ENCODE results near the gene TBX2. TPM values are rescaled to one million over a fixed set of nuclear protein-coding genes. Genes with fewer than 3 reads are reported as not detected.

Gene TBX2
- total RNA-seq, 1 experiment from 2014 or later, result not detected

DNA sequence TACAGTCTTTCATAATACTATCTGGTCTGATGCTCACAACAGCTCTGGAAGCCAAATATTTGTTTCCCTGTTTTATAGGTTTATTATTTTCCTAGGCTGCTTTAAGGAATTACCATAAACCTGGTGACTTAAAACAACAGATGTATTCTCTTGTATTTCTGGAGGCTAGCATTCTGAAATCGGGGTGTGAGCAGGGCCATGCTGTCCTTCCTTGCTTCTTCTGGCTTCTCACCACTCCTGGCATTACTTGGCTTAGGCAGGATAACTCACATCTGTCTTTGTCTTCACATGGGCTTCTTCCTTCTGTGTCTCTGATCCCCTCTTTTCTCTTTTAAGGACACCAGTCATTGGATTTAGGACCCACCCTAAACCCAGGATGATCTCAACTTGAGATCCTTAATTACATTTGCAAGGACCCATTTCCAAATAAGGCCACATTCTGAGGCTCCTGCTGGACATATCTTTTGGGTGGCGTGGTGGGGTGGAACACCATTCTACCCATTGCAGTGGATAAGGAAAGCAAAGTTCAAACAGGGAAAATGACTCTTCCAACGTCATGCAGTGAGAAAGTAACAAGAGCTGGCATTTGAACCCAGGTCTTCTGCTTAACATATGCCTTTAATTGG, 39.2 kb upstream of the TBX2 start:
- Histone ChIP-seq H2AK5ac (ENCODE audit: insufficient read length, low read length) (no peak overlapping the region), H3K9ac (ENCODE audit: extremely low read depth, insufficient read length, low read length) (no peak overlapping the region), H3K4me1 (ENCODE audit: insufficient read depth, low read length) (no peaks in the 10 kb centered on the region), H3K79me2 (ENCODE audit: insufficient read depth, low read length) (no peaks in the 10 kb centered on the region), H3K4ac (ENCODE audit: low read depth, low read length) (no peak overlapping the region), H3T11ph (ENCODE audit: low read length) (no peak overlapping the region), H4K5ac (ENCODE audit: insufficient read length, low read depth, low read length) (no peak overlapping the region), H3K4me2 (ENCODE audit: insufficient read depth, insufficient read length, low read length) (no peak overlapping the region), H3K23me2 (ENCODE audit: insufficient read length, low read depth, low read length, poor library complexity, severe bottlenecking) (no peaks in the 10 kb centered on the region), H3K79me1 (ENCODE audit: insufficient read depth, low read depth, low read length, poor library complexity, severe bottlenecking) (no peaks in the 10 kb centered on the region), H4K91ac (ENCODE audit: insufficient read length, low read depth, low read length) (no peak overlapping the region), H3K23ac (ENCODE audit: insufficient read length, low read depth, low read length) (no peak overlapping the region), H2BK20ac (ENCODE audit: low read depth, low read length, poor library complexity, severe bottlenecking) (no peak overlapping the region), H4K20me1 (ENCODE audit: control insufficient read depth, insufficient read depth, insufficient read length) (no peaks in the 10 kb centered on the region), H3K9me3 (ENCODE audit: control insufficient read depth, low read depth, low read length) (no peaks in the 10 kb centered on the region), H2BK15ac (ENCODE audit: low read depth, low read length) (no peak overlapping the region), H3K27me3 (ENCODE audit: insufficient read depth, low read length) (no peaks in the 10 kb centered on the region), H3K14ac (ENCODE audit: insufficient read depth, low read length) (no peak overlapping the region), H3K56ac (ENCODE audit: insufficient read length, low read depth, low read length) (no peak overlapping the region), H2BK12ac (ENCODE audit: insufficient read length, low read depth, low read length) (no peak overlapping the region), H2AFZ (ENCODE audit: low read length) (no peak overlapping the region), H3K18ac (ENCODE audit: insufficient read length, low read depth, low read length) (no peak overlapping the region), H4K8ac (replicated peaks; ENCODE audit: insufficient read length, low read depth, low read length) (no peak overlapping the region), H2BK5ac (ENCODE audit: insufficient read length, low read length) (no peak overlapping the region), H2BK120ac (ENCODE audit: low read depth, low read length, poor library complexity, severe bottlenecking) (no peak overlapping the region), H3K27ac (ENCODE audit: insufficient read length, low read depth, low read length) (no peak overlapping the region)
- no peak for DNase-seq
- H3K36me3 Mint-ChIP-seq (ENCODE audit: insufficient read depth in 1 of 3, low read depth in 3 of 3), result no peaks in the 10 kb centered on the region; a peak in 1 of 7 replicates
- H3K4me3 Mint-ChIP-seq, result no peak overlapping the region
- peaks cover 0 to 2% of the 10 kb centered on the region in 2 experiments; a peak in 1 of 5 replicates for H3K9me3 Mint-ChIP-seq
- no peaks in the 10 kb centered on the region; the same call in 1 of the 2 replicates for H3K27me3 Mint-ChIP-seq (ENCODE audit: low read depth)
- WGBS (ENCODE audit: extremely low coverage, insufficient read length, low lambda C conversion rate), result no CpG with 5 or more reads among the region's 3 CpGs
- TF ChIP-seq, protein P1, sequence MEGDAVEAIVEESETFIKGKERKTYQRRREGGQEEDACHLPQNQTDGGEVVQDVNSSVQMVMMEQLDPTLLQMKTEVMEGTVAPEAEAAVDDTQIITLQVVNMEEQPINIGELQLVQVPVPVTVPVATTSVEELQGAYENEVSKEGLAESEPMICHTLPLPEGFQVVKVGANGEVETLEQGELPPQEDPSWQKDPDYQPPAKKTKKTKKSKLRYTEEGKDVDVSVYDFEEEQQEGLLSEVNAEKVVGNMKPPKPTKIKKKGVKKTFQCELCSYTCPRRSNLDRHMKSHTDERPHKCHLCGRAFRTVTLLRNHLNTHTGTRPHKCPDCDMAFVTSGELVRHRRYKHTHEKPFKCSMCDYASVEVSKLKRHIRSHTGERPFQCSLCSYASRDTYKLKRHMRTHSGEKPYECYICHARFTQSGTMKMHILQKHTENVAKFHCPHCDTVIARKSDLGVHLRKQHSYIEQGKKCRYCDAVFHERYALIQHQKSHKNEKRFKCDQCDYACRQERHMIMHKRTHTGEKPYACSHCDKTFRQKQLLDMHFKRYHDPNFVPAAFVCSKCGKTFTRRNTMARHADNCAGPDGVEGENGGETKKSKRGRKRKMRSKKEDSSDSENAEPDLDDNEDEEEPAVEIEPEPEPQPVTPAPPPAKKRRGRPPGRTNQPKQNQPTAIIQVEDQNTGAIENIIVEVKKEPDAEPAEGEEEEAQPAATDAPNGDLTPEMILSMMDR (conservative IDR thresholded peaks at IDR 0.05), result no peak
- no peak overlapping the region for H3K27ac Mint-ChIP-seq
- peaks cover 8 to 20% of the 10 kb centered on the region in 2 experiments for H3K4me1 Mint-ChIP-seq

All from H9 (cell line).